ENCODE measurements around the gene TYRP1.
A peak's percentile ranks its signal among the peaks of the same experiment; 100 is the strongest.
"Not testable (repeated sequence)": the region's sequence is repeated elsewhere in the genome, so short reads cannot be mapped to it uniquely, and the experiment has no call there.

TYRP1 gene, protein sequence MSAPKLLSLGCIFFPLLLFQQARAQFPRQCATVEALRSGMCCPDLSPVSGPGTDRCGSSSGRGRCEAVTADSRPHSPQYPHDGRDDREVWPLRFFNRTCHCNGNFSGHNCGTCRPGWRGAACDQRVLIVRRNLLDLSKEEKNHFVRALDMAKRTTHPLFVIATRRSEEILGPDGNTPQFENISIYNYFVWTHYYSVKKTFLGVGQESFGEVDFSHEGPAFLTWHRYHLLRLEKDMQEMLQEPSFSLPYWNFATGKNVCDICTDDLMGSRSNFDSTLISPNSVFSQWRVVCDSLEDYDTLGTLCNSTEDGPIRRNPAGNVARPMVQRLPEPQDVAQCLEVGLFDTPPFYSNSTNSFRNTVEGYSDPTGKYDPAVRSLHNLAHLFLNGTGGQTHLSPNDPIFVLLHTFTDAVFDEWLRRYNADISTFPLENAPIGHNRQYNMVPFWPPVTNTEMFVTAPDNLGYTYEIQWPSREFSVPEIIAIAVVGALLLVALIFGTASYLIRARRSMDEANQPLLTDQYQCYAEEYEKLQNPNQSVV

DNA sequence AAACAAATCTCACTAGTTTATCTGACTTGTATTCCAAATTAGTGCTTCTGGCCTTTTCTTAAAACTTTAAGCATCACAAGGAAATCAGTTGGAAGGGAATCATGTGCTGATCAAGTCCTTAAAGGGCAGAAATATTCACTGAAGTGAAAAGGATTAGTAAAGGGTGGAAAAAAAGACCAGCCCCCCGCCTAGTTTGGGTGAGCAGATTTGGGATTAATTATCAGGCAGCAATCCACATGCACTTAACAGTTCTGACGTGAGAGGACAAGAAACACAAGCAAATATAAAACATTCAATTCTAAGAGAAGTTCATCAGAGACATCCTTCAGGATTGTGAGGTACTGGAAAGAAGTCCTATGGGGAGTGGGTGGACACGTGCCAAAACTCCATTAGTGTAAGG is at the start of gene TYRP1:
Gene TYRP1, plus strand, starts transcription at position 245 of the 400 bp plus-strand sequence. CDS start 612 bp downstream, outside the sequence.
- no peak for TF ChIP-seq POLR2A (IDR thresholded peaks at IDR 0.05; ENCODE audit: low read depth, low read length)
- no peak for FAIRE-seq
- DNase-seq (ENCODE audit: insufficient read length, low spot score): no peak

DNA sequence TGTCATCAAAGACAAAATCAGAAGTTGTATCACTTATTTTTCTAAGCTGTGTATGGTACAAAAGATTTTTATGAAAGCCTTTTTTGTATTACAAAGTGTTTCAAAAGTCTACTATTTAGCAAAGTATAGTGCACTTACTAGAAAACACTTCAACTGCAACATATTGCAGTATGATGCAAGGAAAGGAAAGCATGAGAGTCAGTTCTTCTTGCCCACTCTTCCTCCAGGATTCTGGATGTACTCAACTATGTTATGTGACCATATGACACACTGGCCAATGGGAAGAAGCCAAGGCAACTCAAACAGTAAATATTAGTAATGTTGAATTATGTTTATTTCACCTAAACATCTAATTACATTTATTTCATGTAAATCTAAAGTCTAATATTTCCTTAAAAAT is 49.5 kb upstream of the TYRP1 start:
- FAIRE-seq (no peak), DNase-seq (ENCODE audit: insufficient read length, low spot score) (no peak)
- no peak for TF ChIP-seq POLR2A (IDR thresholded peaks at IDR 0.05; ENCODE audit: low read depth, low read length)

DNA sequence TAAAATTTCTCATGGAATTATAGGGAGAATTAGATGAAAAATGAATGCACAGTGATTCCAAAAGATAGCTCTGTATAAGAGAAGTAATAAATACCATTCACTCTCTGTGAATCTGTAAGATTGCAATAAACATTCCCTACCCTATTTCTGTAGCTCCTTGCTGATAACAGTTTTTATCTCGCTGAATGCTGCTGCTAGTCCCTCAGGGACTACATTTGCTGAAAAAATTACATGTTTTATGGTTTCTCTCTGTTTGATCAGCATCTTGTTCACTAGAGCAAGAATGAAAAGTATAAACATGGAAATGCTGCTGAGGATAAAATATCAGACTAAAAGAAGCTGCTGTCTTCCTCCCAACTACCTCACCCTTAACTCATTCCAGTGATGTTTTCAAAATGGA is 44.3 kb upstream of the TYRP1 start:
- DNase-seq (ENCODE audit: insufficient read length, low spot score): no peak
- no peak for FAIRE-seq
- no peak for TF ChIP-seq POLR2A (IDR thresholded peaks at IDR 0.05; ENCODE audit: low read depth, low read length)

DNA sequence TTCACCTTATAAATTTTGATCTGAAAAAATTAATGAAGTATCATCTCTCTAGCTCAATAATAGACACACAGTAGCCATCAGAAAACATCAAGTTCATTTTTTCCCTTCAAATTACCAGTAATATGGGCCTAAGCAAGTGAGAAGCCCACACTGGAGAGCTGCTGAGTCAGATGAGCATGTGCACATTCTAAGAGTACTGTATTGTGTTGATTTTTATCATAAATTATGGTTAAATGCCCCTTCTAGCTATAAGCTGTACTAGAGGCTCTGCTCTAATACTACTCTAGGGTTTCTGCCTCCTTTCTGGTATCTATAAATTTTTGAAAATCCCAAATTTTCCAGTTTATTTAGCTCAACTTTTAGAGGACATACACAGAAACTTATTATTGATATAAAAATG is 42.1 kb upstream of the TYRP1 start:
- no peak for FAIRE-seq
- no peak for TF ChIP-seq POLR2A (IDR thresholded peaks at IDR 0.05; ENCODE audit: low read depth, low read length)
- DNase-seq (ENCODE audit: insufficient read length, low spot score): no peak

DNA sequence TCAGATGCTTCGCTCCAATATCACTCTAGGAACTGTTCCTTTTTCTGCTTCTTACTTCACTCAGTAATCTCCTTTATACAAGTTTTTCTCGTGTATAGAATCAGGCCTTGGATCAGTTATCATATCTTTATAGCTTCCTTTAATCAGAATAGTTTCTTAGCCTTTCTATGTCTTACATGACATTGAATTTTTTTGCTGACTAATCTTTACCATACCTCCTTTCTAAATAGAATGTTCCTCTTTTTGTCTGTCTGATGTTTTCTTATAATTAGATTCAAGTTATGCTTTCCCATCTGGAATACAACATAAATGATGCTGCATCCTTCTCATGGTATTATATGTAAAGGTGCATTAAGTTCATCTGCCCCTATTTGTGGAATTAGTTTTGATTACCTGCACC is 40.2 kb upstream of the TYRP1 start:
- no peak for FAIRE-seq
- no peak for DNase-seq (ENCODE audit: insufficient read length, low spot score)
- no peak for TF ChIP-seq POLR2A (IDR thresholded peaks at IDR 0.05; ENCODE audit: low read depth, low read length)

DNA sequence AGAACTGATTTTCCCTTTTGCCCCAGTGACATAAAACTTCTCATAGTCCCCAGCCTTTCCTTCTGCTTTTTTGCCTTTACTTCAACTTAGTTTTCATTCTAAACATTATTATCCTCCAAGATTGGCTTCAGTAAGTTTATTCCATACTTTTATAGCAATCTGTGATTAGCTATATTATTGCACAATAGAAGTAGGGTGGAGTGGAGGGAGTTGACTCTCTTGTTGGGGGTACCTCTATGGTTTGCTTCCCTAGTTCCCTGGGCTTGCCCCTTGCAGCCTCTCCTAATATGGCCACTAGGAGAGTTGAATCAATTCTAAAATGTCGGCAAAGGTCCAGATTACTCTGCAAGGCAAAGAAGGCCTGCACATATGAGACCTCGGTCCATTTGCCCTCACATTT is 36.4 kb upstream of the TYRP1 start:
- TF ChIP-seq POLR2A (IDR thresholded peaks at IDR 0.05; ENCODE audit: low read depth, low read length): no peak
- no peak for FAIRE-seq
- DNase-seq (ENCODE audit: insufficient read length, low spot score): no peak

DNA sequence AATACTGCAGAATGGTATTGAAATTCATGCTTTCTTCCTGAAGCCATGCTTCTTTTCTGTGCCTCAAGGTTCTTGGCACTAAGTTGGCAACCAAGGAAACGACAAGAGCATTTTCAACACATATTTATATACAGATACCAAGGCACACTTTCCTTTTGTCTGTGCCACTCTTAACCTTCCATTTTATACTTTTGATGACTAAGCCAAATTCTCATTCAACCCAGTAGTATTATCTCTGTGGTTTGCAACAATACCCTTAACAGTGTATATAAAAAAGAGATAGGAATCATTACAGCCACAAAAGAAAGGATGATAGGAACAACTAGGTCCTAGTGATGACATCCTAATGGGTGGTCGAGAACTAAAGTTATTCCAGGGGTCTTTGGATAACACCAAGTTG is 36.0 kb upstream of the TYRP1 start:
- no peak for DNase-seq (ENCODE audit: insufficient read length, low spot score)
- no peak for FAIRE-seq
- no peak for TF ChIP-seq POLR2A (IDR thresholded peaks at IDR 0.05; ENCODE audit: low read depth, low read length)

DNA sequence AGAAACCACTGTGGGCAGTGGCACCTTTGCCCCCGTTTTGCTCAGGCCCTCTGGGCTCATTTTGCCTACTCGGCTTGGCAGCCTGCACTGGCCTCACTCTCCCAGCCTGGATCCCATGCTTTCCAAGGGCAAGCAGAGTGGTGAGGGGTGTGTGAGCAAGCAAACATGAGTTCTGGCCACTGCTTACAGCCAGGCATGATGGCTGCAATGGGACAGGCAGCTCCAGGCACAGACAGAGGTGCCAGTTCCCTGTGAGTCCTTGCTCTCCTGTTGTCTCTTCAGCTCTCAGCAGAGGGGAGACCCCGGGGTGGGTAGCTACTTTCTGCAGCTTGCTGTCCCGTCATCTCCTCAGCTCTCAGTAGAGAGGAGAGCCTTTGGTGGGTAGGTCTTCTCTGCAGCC is 35.2 kb upstream of the TYRP1 start:
- TF ChIP-seq POLR2A (IDR thresholded peaks at IDR 0.05; ENCODE audit: low read depth, low read length): no peak
- FAIRE-seq (no peak), DNase-seq (ENCODE audit: insufficient read length, low spot score) (no peak)

DNA sequence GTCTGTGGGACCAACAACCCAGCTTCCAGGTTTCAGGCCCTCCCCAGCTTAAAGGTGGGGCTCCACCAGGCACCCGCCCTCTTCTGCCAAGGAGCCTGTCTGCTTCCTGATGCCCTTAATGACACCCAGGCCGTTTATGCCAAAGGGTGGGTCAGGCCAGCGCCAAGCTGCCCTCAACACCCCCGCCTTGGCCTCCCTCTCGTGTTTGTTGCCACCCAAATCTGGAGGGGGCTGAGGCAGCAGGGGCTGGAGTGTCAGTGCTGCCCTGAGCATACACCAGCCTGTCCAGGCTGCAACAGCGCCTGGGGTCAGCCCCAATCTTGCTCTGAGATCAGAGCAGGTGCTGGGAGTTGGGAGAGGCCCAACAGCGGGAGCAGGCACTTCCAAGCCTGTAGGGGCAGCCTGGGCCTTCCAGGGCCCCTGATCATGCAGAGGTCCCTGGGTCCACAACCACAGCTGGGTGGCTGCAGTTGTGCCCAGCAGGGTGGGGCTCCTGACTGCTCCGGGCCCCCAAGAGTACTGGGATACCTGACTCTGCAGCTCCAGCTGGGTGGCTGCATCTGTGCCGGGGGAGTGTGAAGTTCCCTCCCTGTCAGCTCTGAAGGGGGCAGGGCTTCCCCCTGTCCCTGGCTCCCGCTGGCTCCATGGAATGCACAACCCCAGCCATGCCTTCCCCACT is 34.5 kb upstream of the TYRP1 start:
- no peak for FAIRE-seq
- no peak for DNase-seq (ENCODE audit: insufficient read length, low spot score)
- TF ChIP-seq POLR2A (IDR thresholded peaks at IDR 0.05; ENCODE audit: low read depth, low read length): no peak

DNA sequence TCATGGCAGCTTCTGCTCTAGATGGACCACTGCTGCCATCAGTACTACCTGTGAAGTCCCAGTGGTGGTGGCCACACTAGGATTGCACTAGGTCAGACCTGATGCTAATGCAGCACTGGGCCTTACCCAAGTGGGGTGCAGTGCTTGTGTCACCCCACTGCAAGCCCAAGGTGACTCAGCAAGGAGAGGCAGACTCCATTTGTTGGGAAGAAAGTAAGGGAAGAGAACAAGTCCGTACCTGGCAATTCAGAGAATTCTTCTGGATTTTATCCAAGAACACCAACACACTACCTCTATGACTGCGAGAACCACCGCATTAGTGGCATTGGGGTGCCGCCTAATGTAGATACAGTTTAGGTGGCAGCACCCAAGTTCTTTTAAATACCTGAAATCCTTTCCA is 34.0 kb upstream of the TYRP1 start:
- TF ChIP-seq POLR2A (IDR thresholded peaks at IDR 0.05; ENCODE audit: low read depth, low read length): no peak
- FAIRE-seq (no peak), DNase-seq (ENCODE audit: insufficient read length, low spot score) (no peak)

DNA sequence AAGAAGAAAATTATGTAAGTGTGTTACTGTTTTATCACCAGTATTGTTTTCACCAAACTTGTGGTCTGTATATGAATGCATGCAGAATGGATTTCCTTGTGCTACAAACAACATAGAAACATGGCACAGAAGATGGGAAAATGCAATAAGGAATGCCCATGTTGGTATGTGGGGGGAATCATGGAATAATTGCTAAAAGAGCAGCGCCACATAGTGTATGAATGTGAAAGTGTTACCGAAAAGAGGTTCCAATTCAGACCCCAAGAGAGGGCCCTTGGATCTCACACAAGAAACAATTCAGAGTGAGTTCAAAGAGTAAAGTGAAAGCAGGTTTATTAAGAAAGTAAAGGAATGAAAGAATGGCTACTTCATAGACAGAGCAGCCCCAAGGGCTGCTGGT is 26.4 kb upstream of the TYRP1 start:
- no peak for TF ChIP-seq POLR2A (IDR thresholded peaks at IDR 0.05; ENCODE audit: low read depth, low read length)
- no peak for DNase-seq (ENCODE audit: insufficient read length, low spot score)
- FAIRE-seq: no peak

DNA sequence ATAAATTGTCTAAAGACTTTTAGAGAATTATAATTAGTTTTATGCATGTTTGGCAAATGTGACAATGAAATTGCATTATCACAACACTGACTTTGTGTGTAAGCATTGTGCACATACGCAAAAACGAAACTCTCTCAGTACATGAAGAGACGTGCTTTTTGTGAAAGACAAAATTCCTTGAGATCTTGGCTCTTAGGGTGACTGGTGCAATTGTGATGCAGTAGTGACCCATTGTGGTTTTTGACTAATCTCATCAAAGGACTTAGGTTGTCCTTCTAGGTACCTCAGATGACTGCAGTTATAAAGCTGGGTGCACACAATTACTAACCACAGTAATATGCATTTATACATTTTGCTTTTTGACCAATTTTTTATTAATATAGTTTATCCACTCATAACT is 25.3 kb upstream of the TYRP1 start:
- FAIRE-seq: no peak
- no peak for DNase-seq (ENCODE audit: insufficient read length, low spot score)
- no peak for TF ChIP-seq POLR2A (IDR thresholded peaks at IDR 0.05; ENCODE audit: low read depth, low read length)

DNA sequence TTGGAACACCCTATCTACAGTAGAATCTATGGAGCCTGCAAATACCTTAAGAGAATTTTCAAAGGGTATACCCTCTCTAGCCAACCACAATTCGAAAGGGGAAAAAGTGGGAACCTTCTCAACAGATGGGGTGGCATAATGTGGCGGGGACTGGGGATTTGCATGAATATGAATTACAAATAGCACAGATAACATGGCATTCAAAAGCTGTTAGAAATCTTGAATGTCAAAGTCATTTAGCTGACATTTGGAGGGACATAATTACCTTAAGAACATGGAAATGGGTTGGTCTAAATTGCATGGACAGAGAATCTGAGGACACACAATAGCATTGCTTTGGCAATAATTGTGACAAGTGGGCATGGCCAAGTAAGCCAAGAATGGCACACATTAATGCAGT is 23.2 kb upstream of the TYRP1 start:
- no peak for TF ChIP-seq POLR2A (IDR thresholded peaks at IDR 0.05; ENCODE audit: low read depth, low read length)
- no peak for DNase-seq (ENCODE audit: insufficient read length, low spot score)
- peak; percentile 45 for FAIRE-seq

DNA sequence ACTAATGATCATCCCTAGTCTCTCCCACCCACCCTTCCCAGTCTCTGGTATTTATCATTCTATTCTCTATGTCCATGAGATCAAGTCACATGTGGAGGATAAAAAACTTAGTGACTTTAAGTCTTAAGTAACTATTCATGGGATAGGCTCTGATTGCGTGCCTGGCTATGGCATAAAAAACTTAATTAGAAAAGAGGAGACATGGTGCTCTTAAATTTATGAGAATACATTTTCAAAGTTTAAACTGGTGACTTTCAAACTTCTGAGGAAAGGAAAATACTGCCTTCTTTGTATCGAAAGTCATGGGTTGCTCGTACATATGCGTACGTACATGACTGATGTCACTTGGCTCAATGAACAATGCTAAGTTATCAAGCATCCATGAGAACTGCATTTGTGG is 18.2 kb upstream of the TYRP1 start:
- FAIRE-seq (no peak), DNase-seq (ENCODE audit: insufficient read length, low spot score) (no peak)
- no peak for TF ChIP-seq POLR2A (IDR thresholded peaks at IDR 0.05; ENCODE audit: low read depth, low read length)

DNA sequence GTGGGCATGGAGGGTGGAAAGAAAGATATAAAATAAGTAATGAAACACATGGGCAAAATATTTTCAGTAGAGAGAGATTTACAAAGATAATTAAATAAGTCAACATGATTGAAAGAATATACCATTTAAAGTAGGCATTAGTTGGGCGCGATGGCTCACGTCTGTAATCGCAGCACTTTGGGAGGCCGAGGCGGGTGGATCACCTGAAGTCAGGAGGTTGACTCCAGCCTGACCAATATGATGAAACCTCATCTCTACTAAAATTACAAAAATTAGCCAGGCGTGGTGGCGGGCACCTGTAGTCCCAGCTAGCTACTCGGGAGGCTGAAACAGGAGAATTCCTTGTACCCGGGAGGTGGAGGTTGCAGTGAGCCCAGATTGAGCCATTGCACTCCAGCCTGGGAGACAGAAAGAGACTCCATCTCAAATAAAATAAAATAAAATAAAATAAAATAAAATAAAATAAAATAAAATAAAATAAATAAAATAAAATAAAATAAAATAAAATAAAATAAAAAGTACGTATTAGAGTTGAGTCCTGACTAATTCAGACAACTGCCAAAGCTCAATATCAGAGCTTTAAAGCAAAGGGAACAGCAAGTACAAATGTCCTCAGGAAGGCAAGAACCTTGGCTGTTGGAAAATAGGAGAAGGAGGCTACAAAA is 15.6 kb upstream of the TYRP1 start:
- FAIRE-seq; DNase-seq (ENCODE audit: insufficient read length, low spot score): not testable (repeated sequence)

Data from H54 (cell line).